Vagina (tissue), 2 donors: ENCODE data around the gene ADM. TPM values are rescaled to one million over a fixed set of nuclear protein-coding genes. Genes with fewer than 3 reads are reported as not detected.

Experiments
- DNase-seq, 2 donors: peaks; one replicate each; pipeline ENCODE4 v3.0.0-alpha.2; 2017; ENCODE audit errors: extremely low spot score in 2 of 2
- H3K27ac ChIP-seq: fragments of 200-600 bp; sonication (generic); one replicate; pipeline ENCODE4 v1.5.1; 2019
- H3K27me3 ChIP-seq: fragments of 200-600 bp; sonication (generic); one replicate; pipeline ENCODE4 v1.5.1; 2019
- H3K36me3 ChIP-seq, 2 donors: fragments of 200-600 bp; sonication (generic); one replicate each; pipeline ENCODE4 v1.5.1; 2017 to 2019
- H3K4me1 ChIP-seq: fragments of 200-600 bp; sonication (generic); one replicate; pipeline ENCODE4 v1.5.1; 2019
- H3K4me3 ChIP-seq, 2 donors: fragments of 200-600 bp; sonication (generic); 1 replicate in 1 of 2; 2 replicates in 1 of 2; pipeline ENCODE4 v1.5.1; 2016 to 2019
- H3K9me3 ChIP-seq: fragments of 200-600 bp; sonication (generic); one replicate; pipeline ENCODE4 v1.5.1; 2019
- CTCF ChIP-seq, 3 experiments: fragments of 450-650 bp in 2 of 3; fragments of 200-600 bp in 1 of 3; sonication (generic) in 1 of 3; IDR thresholded peaks; one replicate each; pipeline ENCODE4 v1.5.1; 2017 to 2019; ENCODE audit warnings: antibody characterized with exemption in 3 of 3, mild to moderate bottlenecking in 2 of 3, moderate library complexity in 2 of 3
- POLR2A ChIP-seq, 2 donors: fragments of 450-650 bp; IDR thresholded peaks; one replicate each; pipeline ENCODE4 v1.6.1; 2017; ENCODE audit warnings: antibody characterized with exemption in 2 of 2, mild to moderate bottlenecking in 2 of 2, moderate library complexity in 2 of 2
- POLR2AphosphoS5 ChIP-seq, 2 donors: sonication (generic); formaldehyde crosslinking; IDR thresholded peaks; one replicate each; pipeline ENCODE4 v1.9.0; 2017; ENCODE audit warnings: antibody characterized with exemption in 2 of 2, mild to moderate bottlenecking in 2 of 2, low read depth in 1 of 2; ENCODE audit not compliant: insufficient read depth in 1 of 2
- intact Hi-C: fragments of 100-400 bp; cut with DNase I; formaldehyde crosslinking; loops from one replicate; pipeline ENCODE4 v1.15.1; 2023
- total RNA-seq: library from RNA; depleted of rRNA; stranded (reverse); fragments of >200 nt; gene quantifications from one replicate; pipeline ENCODE4 v1.2.3, GENCODE V29; 2016

ADM gene
- total RNA-seq, 1 donor from 2014 or later: 130 TPM

- no peaks in the 10 kb centered on the region for H3K4me1 ChIP-seq
- H3K9me3 ChIP-seq: no peaks in the 10 kb centered on the region
- TF ChIP-seq CTCF (IDR thresholded peaks at IDR 0.05) (no peak), POLR2AphosphoS5 (IDR thresholded peaks at IDR 0.05; ENCODE audit: insufficient read depth in 1 of 2, low read depth in 1 of 2) (no peak)
- H3K27ac ChIP-seq: no peak overlapping the region
- intact Hi-C loops: no loop called here
- no peaks in the 10 kb centered on the region for H3K36me3 ChIP-seq
- no peaks in the 10 kb centered on the region for H3K27me3 ChIP-seq
- DNase-seq: peak in 1 of 2 donors; percentile 18
- H3K4me3 ChIP-seq: no peak overlapping the region
Measured at GRCh38 chr11:10349806-10350205, 44.9 kb downstream of the ADM start.

- Histone ChIP-seq H3K4me3 (no peak overlapping the region), H3K36me3 (no peaks in the 10 kb centered on the region), H3K27ac (no peak overlapping the region), H3K27me3 (no peaks in the 10 kb centered on the region), H3K4me1 (no peaks in the 10 kb centered on the region), H3K9me3 (no peaks in the 10 kb centered on the region)
- TF ChIP-seq CTCF (IDR thresholded peaks at IDR 0.05): no peak
- no peak for DNase-seq
- intact Hi-C loops: no loop called here
Measured at GRCh38 chr11:10350334-10350733, 45.5 kb downstream of the ADM start.

- no peak overlapping the region for H3K4me3 ChIP-seq
- no peak for TF ChIP-seq CTCF (IDR thresholded peaks at IDR 0.05)
- TF ChIP-seq POLR2AphosphoS5 (IDR thresholded peaks at IDR 0.05; ENCODE audit: insufficient read depth in 1 of 2, low read depth in 1 of 2): no peak
- no peak for TF ChIP-seq POLR2A (IDR thresholded peaks at IDR 0.05)
- no peaks in the 10 kb centered on the region for H3K36me3 ChIP-seq
- no peaks in the 10 kb centered on the region for H3K4me1 ChIP-seq
- H3K27ac ChIP-seq: peak overlapping the region; percentile 26
- intact Hi-C loops: no loop called here
- no peaks in the 10 kb centered on the region for H3K27me3 ChIP-seq
- H3K9me3 ChIP-seq: no peaks in the 10 kb centered on the region
- DNase-seq: no peak
Measured at GRCh38 chr11:10351435-10351764, 46.5 kb downstream of the ADM start.

- peak overlapping the region; percentile 26 for H3K27ac ChIP-seq
- H3K27me3 ChIP-seq: no peaks in the 10 kb centered on the region
- no peak overlapping the region for H3K4me3 ChIP-seq
- intact Hi-C loops: no loop called here
- TF ChIP-seq POLR2A (IDR thresholded peaks at IDR 0.05): no peak
- TF ChIP-seq POLR2AphosphoS5 (IDR thresholded peaks at IDR 0.05; ENCODE audit: insufficient read depth in 1 of 2, low read depth in 1 of 2): peak in 1 of 2 donors; percentile 49
- H3K36me3 ChIP-seq: no peaks in the 10 kb centered on the region
- no peaks in the 10 kb centered on the region for H3K9me3 ChIP-seq
- DNase-seq: peak in 1 of 2 donors; percentile 91
- no peaks in the 10 kb centered on the region for H3K4me1 ChIP-seq
Measured at GRCh38 chr11:10351765-10352641, 47.1 kb downstream of the ADM start.

- H3K27me3 ChIP-seq: no peaks in the 10 kb centered on the region
- H3K27ac ChIP-seq: no peak overlapping the region
- H3K36me3 ChIP-seq: no peaks in the 10 kb centered on the region
- no peak for DNase-seq
- intact Hi-C loops: no loop called here
- H3K4me3 ChIP-seq: no peak overlapping the region
- TF ChIP-seq CTCF (IDR thresholded peaks at IDR 0.05) (no peak), POLR2AphosphoS5 (IDR thresholded peaks at IDR 0.05; ENCODE audit: insufficient read depth in 1 of 2, low read depth in 1 of 2) (no peak), POLR2A (IDR thresholded peaks at IDR 0.05) (no peak)
- H3K4me1 ChIP-seq: no peaks in the 10 kb centered on the region
- no peaks in the 10 kb centered on the region for H3K9me3 ChIP-seq
Measured at GRCh38 chr11:10352921-10353550, 48.2 kb downstream of the ADM start.
